Muscle of arm (tissue), 12 donors: ENCODE data around the gene AUTS2. TPM values are rescaled to one million over a fixed set of nuclear protein-coding genes. Genes with fewer than 3 reads are reported as not detected.
A peak's percentile ranks its signal among the peaks of the same experiment; 100 is the strongest.

Source experiments
- DNase-seq: peaks from one replicate; pipeline ENCODE4 v3.0.0-alpha.2; 2013
- polyA plus RNA-seq, 12 donors: library from polyadenylated mRNA; unstranded; fragments of 120-200 nt; gene quantifications; one replicate each; pipeline ENCODE4 v1.2.1, GENCODE V29; 2013; ENCODE audit not compliant: insufficient read length in 12 of 12

AUTS2 gene
- polyA plus RNA-seq, 12 donors, result 60.0 to 182 (median 86.6) TPM

DNA sequence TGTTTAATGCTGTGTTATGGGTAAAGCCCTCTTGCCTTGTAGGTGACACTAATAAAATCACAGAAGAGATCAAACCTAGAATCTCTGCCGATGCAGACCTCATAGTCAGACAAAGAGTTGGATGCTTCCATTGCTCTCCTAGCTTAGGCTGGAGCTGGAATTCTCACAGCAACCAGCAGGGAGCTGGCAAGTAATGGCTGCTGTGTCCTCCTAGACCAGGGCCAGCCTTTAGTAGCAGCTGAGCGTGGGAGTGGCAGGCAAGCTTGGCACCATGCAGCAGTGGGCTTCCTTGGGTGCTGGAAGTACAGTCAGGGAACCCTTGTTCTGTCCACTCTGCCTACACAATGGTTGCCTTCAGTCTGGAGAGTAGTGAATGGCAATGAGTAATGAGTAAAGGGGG is 935.3 kb downstream of the AUTS2 start:
- DNase-seq, result no peak

- DNase-seq, result peak; percentile 38
Observed at GRCh38 chr7:70539205-70539604, 940.9 kb downstream of the AUTS2 start.

DNA sequence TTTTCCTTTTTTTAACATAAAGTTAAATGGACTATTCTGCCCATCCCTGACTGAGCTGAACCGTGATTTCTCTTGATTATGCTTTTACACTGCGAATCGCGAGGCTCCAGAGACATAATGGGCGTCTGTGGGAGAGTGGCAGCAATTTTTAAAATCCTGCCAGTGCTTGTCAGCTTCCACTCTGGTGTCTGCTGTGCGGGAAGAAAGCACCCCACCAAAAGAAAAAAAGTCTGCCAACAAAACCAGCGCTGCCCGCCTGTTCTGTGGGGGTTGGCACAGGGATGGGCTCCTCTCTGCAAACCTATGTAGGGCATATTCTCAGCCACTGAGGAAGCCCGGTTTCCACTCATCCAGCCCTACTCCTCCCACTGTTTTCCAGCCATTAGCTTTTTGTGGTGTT is 941.3 kb downstream of the AUTS2 start:
- DNase-seq, result no peak

DNA sequence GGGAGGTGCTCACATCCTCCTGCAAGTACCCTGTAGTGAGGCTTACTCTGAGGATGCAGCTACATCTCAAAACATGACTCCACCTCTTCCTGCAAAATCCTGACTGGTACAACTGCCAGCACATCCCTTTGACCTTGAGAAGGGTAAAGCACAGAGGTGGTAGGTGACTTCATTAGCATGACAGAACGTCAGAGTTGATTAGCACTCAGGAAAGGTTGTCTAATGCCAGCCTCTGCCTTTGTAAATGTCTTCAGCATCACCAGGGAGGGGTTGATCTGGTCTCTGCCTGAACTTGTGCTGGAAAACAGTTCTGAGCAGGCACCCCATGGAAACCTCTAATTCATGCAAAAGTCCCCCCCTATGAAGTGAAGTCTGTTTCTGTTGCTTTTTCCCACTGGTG is 942.4 kb downstream of the AUTS2 start:
- DNase-seq, result no peak

DNA sequence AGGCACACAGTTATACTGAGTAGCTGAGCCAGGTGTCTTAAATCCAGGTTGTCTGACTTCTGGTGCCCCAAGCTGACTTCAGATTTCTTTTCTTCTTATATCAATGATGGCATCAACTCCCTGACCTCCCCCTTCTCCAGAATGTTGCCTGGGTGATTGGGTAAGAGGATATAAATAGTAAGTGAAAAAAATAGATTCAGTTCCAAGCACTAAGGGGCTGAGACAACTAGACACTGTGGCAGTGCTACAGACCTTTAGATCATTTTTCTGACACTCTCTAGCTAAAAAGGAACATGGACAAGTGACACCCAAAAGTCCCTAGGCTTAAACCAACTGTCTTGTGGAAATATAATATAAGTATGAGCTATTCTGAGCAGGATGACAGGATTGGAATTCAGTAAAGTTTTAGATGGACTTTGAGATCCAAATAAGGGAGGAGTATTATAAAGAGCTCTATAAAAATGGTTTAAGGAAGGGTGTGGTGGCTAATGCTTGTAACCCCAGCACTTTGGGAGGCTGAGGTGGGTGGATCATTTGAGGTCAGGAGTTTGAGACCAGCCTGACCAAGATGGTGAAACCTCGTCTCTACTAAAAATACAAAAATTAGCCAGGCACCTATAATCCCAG is 944.6 kb downstream of the AUTS2 start:
- DNase-seq, result no peak

DNA sequence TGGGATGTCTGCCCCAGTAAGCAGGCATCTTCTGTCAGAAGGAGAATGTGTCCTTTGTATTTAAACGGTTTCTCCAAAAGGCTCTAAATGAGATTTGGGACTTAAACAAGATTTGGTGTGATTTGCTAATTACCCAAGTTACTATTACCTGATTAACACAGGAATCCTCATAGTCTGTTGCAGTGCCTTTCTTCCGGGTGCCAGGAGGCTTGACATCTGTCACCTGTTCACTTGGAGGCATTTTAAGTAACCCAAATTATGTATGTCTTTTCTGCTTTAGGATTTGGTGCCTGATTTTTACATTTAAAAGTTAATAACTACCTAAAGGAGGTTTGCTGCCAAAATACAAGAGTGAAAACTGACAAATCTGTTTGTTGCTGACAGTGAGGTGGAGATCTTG is 945.7 kb downstream of the AUTS2 start:
- no peak for DNase-seq

- no peak for DNase-seq
Observed at GRCh38 chr7:70545214-70545613, 946.9 kb downstream of the AUTS2 start.

DNA sequence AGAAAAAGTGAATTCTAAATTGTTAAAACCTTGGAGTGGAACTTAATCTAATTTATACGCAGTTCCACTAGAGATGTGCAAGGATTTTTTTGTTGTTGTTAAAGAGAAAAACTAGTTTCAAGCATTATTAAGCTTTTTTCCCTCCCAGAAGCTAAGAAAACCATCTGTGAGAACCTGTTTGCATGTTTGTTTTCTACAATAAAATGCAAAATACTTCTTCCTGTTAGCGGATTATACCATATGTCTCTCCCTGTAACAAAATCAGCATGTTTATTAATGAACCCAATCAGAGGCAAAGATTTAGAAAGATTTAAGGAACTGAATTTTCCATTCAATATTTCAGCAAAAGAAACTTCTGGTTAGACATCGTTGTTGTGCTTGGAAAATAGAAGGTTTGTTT is 953.9 kb downstream of the AUTS2 start:
- DNase-seq, result no peak

GRCh38 chr7:70553364-70553763 is 955.1 kb downstream of the AUTS2 start:
- DNase-seq, result no peak

GRCh38 chr7:70554646-70555045 is 956.4 kb downstream of the AUTS2 start:
- DNase-seq, result no peak

DNA sequence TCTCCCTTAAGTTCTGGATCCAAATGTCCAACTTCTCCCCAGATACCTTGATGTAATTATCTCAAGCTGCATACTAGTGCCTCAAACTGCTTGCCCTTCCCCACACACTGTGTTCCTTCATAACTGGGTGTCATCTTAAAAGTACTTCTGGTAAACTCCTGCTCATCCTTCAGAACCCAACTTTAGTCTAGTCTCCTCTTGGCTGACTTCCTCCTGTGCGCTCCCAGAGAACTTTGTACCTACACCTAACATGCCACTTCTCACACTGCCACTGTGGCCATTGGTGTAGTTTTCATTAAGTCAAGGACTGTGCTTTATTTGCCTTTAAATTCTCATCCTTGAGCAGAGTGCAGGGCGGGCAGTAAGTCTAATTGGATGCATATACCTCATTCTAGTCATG is 958.5 kb downstream of the AUTS2 start:
- DNase-seq, result no peak

GRCh38 chr7:70557338-70557737 is 959.1 kb downstream of the AUTS2 start:
- DNase-seq, result no peak

DNA sequence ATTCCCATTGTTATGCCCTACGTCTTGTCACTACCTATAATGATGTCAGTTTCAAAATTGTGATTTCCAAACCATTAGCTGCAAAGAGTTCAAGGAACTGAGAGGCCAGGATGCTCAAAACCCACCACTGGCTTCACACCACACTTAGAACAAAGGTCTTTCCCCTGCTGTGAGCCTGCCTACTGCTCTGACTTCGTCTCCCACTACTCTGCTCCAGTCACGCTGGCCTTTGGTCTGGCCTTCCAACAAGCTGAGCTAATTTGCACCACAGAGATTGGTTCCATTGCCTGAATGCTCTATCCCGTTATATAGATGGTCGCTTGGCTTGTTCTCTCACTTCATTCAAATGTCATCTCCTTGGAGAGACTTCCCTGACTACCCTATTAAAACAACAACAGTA is 961.5 kb downstream of the AUTS2 start:
- DNase-seq, result no peak

- no peak for DNase-seq
Observed at GRCh38 chr7:70563960-70564359, 965.7 kb downstream of the AUTS2 start.

- DNase-seq, result no peak
Observed at GRCh38 chr7:70565721-70566370, 967.6 kb downstream of the AUTS2 start.

DNA sequence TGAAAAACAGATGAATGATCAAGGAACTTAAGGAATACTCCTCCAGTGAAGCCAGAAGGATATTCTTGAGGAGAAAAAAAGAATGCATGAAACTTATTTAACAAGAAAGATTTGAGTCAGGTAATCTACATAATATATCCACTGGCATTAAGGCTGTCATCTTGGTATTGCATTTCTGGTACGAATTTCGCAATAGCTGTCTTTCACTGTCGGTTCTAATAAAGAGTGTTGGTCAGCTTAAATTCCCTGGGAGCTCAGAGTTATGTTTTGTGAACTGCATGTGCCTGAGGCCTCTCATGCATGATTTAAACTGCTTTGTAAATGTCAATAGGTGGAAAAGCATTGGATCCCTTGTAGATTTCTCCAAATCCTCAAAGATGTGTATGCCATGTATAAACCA is 968.4 kb downstream of the AUTS2 start:
- no peak for DNase-seq

- no peak for DNase-seq
Observed at GRCh38 chr7:70568674-70569334, 970.5 kb downstream of the AUTS2 start.

DNA sequence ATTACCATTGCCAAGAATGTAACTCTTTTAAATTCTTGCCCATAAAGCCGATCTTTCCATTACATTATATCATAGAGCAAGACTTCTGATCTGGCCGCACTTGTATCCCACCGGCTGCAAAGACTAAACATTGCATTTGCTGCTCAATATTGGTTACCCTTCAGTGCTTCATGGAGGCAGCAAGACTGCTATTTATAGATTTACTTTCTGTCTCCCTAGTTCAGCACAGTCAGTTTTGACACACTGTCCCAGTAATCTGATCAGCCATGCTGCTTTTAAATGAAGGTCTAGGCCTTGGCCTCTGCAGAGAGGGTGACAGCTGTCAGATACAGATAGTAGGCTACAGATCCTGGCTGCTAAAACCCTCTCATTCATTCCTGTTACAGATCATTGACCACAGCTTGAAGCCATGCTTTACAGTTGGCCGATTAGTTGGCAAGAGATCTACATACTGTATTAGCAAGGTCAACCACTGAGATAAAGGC is 971.1 kb downstream of the AUTS2 start:
- DNase-seq, result no peak

DNA sequence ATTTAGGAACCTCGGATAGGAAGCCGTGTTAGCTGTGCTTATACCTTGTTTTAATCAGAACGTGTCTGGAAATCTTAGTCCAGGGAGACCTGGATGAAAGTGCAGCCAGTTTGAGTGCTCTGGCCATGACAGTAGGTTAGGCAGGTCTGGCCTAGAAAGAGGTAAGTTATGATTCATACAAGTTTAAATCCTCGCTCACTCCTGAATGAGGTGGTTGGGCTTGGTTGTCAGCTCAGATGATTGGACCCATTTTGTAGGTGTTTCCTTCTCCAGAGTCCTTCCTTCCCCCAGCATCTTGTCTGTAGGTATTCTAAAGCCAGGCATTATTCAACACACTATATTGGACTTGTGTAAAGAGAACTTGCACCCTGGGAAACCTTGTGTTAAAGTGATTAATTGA is 971.8 kb downstream of the AUTS2 start:
- DNase-seq, result no peak

DNA sequence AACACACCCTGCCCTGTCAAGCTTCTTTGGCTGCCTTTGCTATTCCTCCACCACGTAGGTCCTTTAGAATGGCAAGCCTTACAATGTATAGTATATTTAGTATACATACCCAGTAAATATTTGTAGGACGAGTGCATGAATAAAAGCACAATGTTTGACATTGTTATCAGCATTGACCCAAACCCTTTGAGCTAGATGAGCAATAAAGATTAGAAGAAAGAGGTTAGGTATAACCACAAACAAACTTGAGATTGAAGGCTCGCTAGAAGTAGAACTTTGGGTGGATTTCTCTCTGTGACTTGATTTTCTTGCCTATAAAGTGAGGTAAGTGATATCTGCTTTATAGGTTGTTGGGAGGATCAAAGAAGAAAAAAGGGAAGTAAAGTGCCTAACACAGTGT is 972.7 kb downstream of the AUTS2 start:
- no peak for DNase-seq

- peak; percentile 76 for DNase-seq
Observed at GRCh38 chr7:70571403-70571934, 973.2 kb downstream of the AUTS2 start.

- no peak for DNase-seq
Observed at GRCh38 chr7:70571961-70572360, 973.7 kb downstream of the AUTS2 start.

DNA sequence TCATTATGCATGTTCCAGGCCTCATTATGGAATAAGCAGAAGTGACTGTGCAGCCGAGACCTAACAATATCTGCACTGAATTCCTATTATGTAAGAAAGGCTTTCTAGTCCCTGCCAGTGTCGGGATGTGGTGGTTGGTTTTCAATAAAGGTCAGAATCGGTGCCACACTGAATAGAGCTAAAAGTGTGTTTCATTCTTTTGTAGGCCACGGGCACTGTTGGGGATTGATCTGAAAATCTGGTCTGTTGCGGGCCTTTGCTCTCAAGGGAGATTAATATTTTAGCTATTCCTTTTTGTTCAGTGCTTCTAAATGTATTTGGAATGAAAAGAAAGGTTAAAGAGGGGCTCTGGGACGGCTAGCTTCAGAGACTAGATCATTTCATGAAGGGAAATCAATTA is 974.3 kb downstream of the AUTS2 start:
- no peak for DNase-seq
